DOHH2 (cell line): ENCODE results near the gene PPFIA3.

ENCODE experiments used
- H3F3A ChIP-seq: fragments of 200-600 bp; sonication (generic), shearing (Covaris generic); 2 replicates; pipeline ENCODE4 v1.6.0; 2016; ENCODE audit warnings: antibody characterized with exemption, mild to moderate bottlenecking; ENCODE audit not compliant: control insufficient read depth, insufficient read depth
- H3K27ac ChIP-seq: fragments of 200-600 bp; sonication (generic); 2 replicates; pipeline ENCODE4 v1.5.1; 2014; ENCODE audit warnings: low read depth, mild to moderate bottlenecking, low read length, moderate library complexity
- H3K27me3 ChIP-seq: fragments of 200-600 bp; sonication (generic); 2 replicates; pipeline ENCODE4 v1.6.1; 2014; ENCODE audit warnings: mild to moderate bottlenecking, low read length, mixed read lengths; ENCODE audit not compliant: control insufficient read depth
- H3K36me3 ChIP-seq: fragments of 200-600 bp; sonication (generic); 2 replicates; pipeline ENCODE4 v1.6.1; 2014; ENCODE audit warnings: mild to moderate bottlenecking, low read length, moderate library complexity, mixed read lengths; ENCODE audit not compliant: control insufficient read depth
- H3K4me1 ChIP-seq: fragments of 200-600 bp; sonication (generic); 2 replicates; pipeline ENCODE4 v1.6.1; 2014; ENCODE audit warnings: mild to moderate bottlenecking, low read length, mixed read lengths; ENCODE audit not compliant: control insufficient read depth
- H3K4me2 ChIP-seq: fragments of 200-600 bp; sonication (generic); 2 replicates; pipeline ENCODE4 v1.6.0; 2014; ENCODE audit warnings: mild to moderate bottlenecking, low read length, moderate library complexity
- H3K4me3 ChIP-seq: fragments of 200-600 bp; sonication (generic); 2 replicates; pipeline ENCODE4 v1.5.1; 2014; ENCODE audit warnings: mild to moderate bottlenecking, low read length, mixed read lengths
- H3K79me2 ChIP-seq: fragments of 200-600 bp; sonication (generic); 2 replicates; pipeline ENCODE4 v1.6.1; 2014; ENCODE audit warnings: mild to moderate bottlenecking, low read length, mixed read lengths; ENCODE audit not compliant: control insufficient read depth
- H3K9me2 ChIP-seq: fragments of 200-600 bp; sonication (generic); replicated peaks from 2 replicates; pipeline ENCODE4 v1.6.1; 2014; ENCODE audit warnings: mild to moderate bottlenecking, low read length, mixed read lengths; ENCODE audit not compliant: control insufficient read depth
- H3K9me3 ChIP-seq: fragments of 200-600 bp; sonication (generic); 2 replicates; pipeline ENCODE4 v1.6.1; 2014; ENCODE audit warnings: antibody characterized with exemption, low read length, mixed read lengths; ENCODE audit not compliant: control insufficient read depth, insufficient read depth
- H4K20me1 ChIP-seq: fragments of 200-600 bp; sonication (generic); 2 replicates; pipeline ENCODE4 v1.6.0; 2014; ENCODE audit warnings: low read depth, mild to moderate bottlenecking, antibody characterized with exemption, low read length, moderate library complexity; ENCODE audit not compliant: control insufficient read depth, insufficient read depth
- EZH2phosphoT487 ChIP-seq: fragments of 200-600 bp; sonication (generic); IDR thresholded peaks from 2 replicates; pipeline ENCODE4 v1.6.1; 2017; ENCODE audit warnings: borderline replicate concordance, mild to moderate bottlenecking, antibody characterized with exemption, low read length, moderate library complexity, mixed read lengths
- TF ChIP-seq, protein P1 (sequence below): fragments of 200-600 bp; sonication (generic); IDR thresholded peaks from one replicate; pipeline ENCODE4 v1.5.1; 2014; ENCODE audit warnings: antibody characterized with exemption, mild to moderate bottlenecking, low read depth, low read length; ENCODE audit not compliant: poor library complexity, severe bottlenecking

The PPFIA3 gene

DNA sequence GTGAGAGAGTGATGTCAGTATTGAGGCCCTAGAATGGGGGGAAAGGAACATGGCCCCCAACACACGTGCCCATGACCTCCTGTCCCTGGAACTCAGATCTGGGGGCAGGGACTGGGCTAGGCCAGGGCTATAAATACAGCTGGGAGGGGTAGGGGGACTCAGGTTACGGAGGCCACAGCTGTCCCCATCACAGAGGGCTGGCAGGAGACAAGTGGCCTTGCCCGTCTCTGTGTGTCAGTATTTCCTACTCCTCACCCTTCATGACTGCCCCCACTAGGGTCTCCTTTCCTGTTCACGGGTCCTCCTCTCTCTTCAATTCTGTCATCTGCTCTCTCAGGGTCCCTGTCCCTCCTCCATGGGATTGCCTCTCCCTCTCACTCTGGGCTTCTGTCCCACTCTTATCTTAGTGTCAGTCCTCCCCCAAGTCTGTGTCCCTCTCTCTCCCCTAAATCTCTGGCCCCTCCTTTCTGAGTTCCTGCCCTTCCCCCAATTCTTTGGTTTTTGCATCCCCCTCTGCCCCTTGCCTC lies 36.5 kb downstream of the PPFIA3 start:
- H3K4me2 ChIP-seq, result no peak overlapping the region
- peaks cover 9% of the 10 kb centered on the region for H3K27me3 ChIP-seq
- H3F3A ChIP-seq, result peaks cover 9% of the 10 kb centered on the region
- H3K9me3 ChIP-seq, result no peaks in the 10 kb centered on the region
- H3K36me3 ChIP-seq, result no peaks in the 10 kb centered on the region
- TF ChIP-seq, protein P1, sequence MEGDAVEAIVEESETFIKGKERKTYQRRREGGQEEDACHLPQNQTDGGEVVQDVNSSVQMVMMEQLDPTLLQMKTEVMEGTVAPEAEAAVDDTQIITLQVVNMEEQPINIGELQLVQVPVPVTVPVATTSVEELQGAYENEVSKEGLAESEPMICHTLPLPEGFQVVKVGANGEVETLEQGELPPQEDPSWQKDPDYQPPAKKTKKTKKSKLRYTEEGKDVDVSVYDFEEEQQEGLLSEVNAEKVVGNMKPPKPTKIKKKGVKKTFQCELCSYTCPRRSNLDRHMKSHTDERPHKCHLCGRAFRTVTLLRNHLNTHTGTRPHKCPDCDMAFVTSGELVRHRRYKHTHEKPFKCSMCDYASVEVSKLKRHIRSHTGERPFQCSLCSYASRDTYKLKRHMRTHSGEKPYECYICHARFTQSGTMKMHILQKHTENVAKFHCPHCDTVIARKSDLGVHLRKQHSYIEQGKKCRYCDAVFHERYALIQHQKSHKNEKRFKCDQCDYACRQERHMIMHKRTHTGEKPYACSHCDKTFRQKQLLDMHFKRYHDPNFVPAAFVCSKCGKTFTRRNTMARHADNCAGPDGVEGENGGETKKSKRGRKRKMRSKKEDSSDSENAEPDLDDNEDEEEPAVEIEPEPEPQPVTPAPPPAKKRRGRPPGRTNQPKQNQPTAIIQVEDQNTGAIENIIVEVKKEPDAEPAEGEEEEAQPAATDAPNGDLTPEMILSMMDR, result no peak
- TF ChIP-seq EZH2phosphoT487, result no peak
- no peaks in the 10 kb centered on the region for H4K20me1 ChIP-seq
- H3K9me2 ChIP-seq, result no peaks in the 10 kb centered on the region
- H3K79me2 ChIP-seq, result no peaks in the 10 kb centered on the region
- no peak overlapping the region for H3K4me3 ChIP-seq
- peaks cover 11% of the 10 kb centered on the region for H3K4me1 ChIP-seq
- H3K27ac ChIP-seq, result no peak overlapping the region

DNA sequence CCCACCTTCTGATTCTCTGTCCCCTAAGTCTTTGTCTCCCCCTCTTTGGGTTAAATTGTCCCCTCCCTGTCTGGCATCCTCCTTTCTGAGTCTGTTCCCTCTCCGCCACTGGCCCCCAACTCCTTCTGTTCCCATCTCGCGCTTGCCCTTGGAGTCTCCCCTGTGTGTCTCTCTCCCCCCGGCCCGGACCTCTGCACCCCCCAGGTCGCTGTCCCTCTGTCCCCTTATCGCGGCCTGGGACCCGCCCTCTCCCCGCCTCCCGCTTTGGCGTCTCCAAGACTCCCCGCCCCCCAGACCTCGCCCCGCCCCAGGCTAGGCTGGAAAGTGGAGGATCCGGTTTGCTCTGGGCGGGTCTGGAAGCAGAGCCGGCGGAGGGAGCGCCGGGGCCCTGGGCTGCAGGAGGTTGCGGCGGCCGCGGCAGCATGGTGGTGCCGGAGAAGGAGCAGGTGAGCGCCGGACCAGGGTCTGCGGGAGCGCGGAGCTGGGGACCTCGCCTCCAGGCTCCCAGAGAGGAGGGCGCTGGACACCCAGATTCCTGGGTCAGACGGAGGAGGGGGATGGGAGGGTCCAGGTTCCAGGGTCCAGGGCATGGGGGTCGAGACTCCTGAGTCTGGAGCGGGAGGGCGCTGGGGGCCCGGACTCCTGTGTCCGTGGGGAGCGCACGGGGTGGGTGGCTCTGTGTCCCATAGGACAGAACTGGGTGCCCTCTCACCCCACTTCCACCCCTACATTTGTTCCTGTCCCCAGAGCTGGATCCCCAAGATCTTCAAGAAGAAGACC lies 38.3 kb downstream of the PPFIA3 start, which contains the start of gene TRPM4:
Gene TRPM4 (plus strand): TSS at position 348 of the 780 bp plus-strand sequence. CDS start 75 bp downstream, at position 423.
- Histone ChIP-seq H3K79me2 (no peaks in the 10 kb centered on the region), H3K27me3 (peaks cover 9% of the 10 kb centered on the region), H3F3A (no peaks in the 10 kb centered on the region), H3K9me3 (no peaks in the 10 kb centered on the region), H4K20me1 (no peaks in the 10 kb centered on the region), H3K4me2 (no peak within 1 kb of the TSS), H3K36me3 (no peaks in the 10 kb centered on the region), H3K9me2 (no peaks in the 10 kb centered on the region), H3K4me1 (no peaks in the 10 kb centered on the region), H3K4me3 (no peak within 1 kb of the TSS), H3K27ac (no peak within 1 kb of the TSS)
- TF ChIP-seq, protein P1, result no peak
- no peak for TF ChIP-seq EZH2phosphoT487

DNA sequence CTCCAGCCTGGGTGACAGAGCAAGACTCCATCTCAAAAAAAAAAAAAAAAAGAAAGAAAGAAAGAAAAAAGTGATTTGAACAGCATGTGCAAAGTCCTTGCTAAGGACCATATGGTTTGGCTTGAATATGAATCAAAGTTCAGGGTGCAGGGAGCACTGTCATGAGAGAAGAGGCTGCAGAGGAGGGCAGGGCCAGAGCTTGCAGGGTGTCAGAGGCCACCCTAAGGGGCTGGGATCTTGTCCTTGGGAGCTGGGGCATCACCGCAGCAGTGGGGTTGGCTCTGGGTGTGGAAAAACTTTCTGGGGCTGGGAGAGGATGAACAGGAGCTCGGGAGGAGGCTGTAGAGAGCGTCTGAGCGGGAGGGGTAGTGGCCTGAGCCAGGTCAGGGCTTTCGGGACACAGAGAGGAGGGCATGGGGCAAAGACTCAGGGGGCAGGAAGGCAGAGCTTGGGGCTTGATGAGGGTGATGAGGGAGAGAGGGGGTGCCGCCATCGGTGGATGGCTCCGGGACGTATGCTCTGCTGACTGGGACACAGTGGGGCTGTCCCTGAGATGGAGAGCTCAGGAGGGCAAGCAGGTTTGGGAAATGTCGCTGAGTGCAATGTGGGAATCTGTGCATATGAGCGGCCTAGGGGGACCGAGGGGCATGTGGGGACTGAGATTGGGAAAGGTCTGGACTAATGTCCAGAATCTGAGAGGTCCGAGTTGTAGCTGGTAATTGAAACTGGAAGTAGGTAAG lies 41.3 kb downstream of the PPFIA3 start:
- Histone ChIP-seq H3K79me2 (no peaks in the 10 kb centered on the region), H3K4me2 (no peak overlapping the region), H3F3A (no peaks in the 10 kb centered on the region), H3K27ac (no peak overlapping the region), H3K9me3 (no peaks in the 10 kb centered on the region), H3K36me3 (no peaks in the 10 kb centered on the region), H4K20me1 (no peaks in the 10 kb centered on the region), H3K4me3 (no peak overlapping the region), H3K27me3 (peaks cover 9% of the 10 kb centered on the region), H3K4me1 (no peaks in the 10 kb centered on the region), H3K9me2 (no peaks in the 10 kb centered on the region)
- TF ChIP-seq, protein P1, result no peak
- TF ChIP-seq EZH2phosphoT487, result no peak
